SK-N-SH (cell line): ENCODE data around the gene ARHGAP26. TPM values are rescaled to one million over a fixed set of nuclear protein-coding genes. Genes with fewer than 3 reads are reported as not detected.
A peak's percentile ranks its signal among the peaks of the same experiment; 100 is the strongest.

Source experiments
- CTCF ChIA-PET: fragments of 300-600, 350-600 bp; formaldehyde crosslinking; extraction: SDS; loops from one replicate; lab custom pipeline; 2021; lab: Yijun Ruan, JAX
- POLR2A ChIA-PET: fragments of 350-600 bp; sonication (Branson Sonifier 250); formaldehyde crosslinking; extraction: SDS; loops from one replicate; lab custom pipeline; 2020; ENCODE audit warnings: antibody characterized with exemption, inconsistent platforms; lab: Yijun Ruan, JAX
- DNase-seq: peaks from one replicate; pipeline ENCODE4 v3.0.0; 2012
- H2AFZ ChIP-seq: fragments of 200-600 bp; sonication (generic); 2 replicates; pipeline ENCODE4 v1.8.1; 2016; ENCODE audit warnings: antibody characterized with exemption, mild to moderate bottlenecking, low read depth
- H3F3A ChIP-seq: fragments of 200-600 bp; sonication (generic); replicated peaks from 2 replicates; pipeline ENCODE3; 2016; ENCODE audit warnings: antibody characterized with exemption, mild to moderate bottlenecking; ENCODE audit not compliant: insufficient read depth
- H3K27ac ChIP-seq, 2 experiments: fragments of 200-500 bp in 1 of 2; fragments of 200-600 bp in 1 of 2; sonication (Bioruptor generic) in 1 of 2; sonication (generic), shearing (Covaris generic) in 1 of 2; 2 replicates each; pipeline versions ENCODE4 v1.5.1 to v1.6.1; 2014 to 2016; ENCODE audit warnings: low read depth in 2 of 2, inconsistent platforms in 1 of 2, low read length in 1 of 2, mild to moderate bottlenecking in 1 of 2, mixed read lengths in 1 of 2
- H3K27me3 ChIP-seq: fragments of 200-600 bp; sonication (generic), shearing (Covaris generic); 2 replicates; pipeline ENCODE4 v1.6.1; 2016; ENCODE audit warnings: mixed run types; ENCODE audit not compliant: insufficient read depth
- H3K36me3 ChIP-seq, 2 experiments: fragments of 200-500 bp in 1 of 2; fragments of 200-600 bp in 1 of 2; sonication (Bioruptor generic) in 1 of 2; sonication (generic) in 1 of 2; replicated peaks in 1 of 2; 2 replicates each; pipeline versions ENCODE3 to v1.5.1; 2014 to 2016; ENCODE audit warnings: low read length in 1 of 2, mild to moderate bottlenecking in 1 of 2; ENCODE audit not compliant: insufficient read depth in 2 of 2, control insufficient read depth in 1 of 2
- H3K4me1 ChIP-seq, 2 experiments: fragments of 200-500 bp in 1 of 2; fragments of 200-600 bp in 1 of 2; sonication (Bioruptor generic) in 1 of 2; sonication (generic), shearing (Covaris generic) in 1 of 2; 2 replicates each; pipeline versions ENCODE4 v1.5.1 to v1.6.1; 2014 to 2016; ENCODE audit warnings: low read depth in 1 of 2, low read length in 1 of 2, mixed run types in 1 of 2; ENCODE audit not compliant: insufficient read depth in 2 of 2, control insufficient read depth in 1 of 2
- H3K4me2 ChIP-seq: fragments of 200-600 bp; sonication (generic), shearing (Covaris generic); 2 replicates; pipeline ENCODE4 v1.6.1; 2017; ENCODE audit warnings: mixed run types
- H3K4me3 ChIP-seq, 2 experiments: fragments of 200-500 bp in 1 of 2; fragments of 200-600 bp in 1 of 2; sonication (Bioruptor generic) in 1 of 2; sonication (generic), shearing (Covaris generic) in 1 of 2; 2 replicates each; pipeline versions ENCODE4 v1.5.1 to v1.8.1; 2014 to 2016; ENCODE audit warnings: low read depth in 2 of 2, inconsistent platforms in 1 of 2, low read length in 1 of 2, mild to moderate bottlenecking in 1 of 2, mixed read lengths in 1 of 2, moderate library complexity in 1 of 2
- H3K79me2 ChIP-seq: fragments of 200-600 bp; sonication (generic); 2 replicates; pipeline ENCODE4 v1.8.1; 2017; ENCODE audit warnings: mild to moderate bottlenecking; ENCODE audit not compliant: insufficient read depth
- H3K9ac ChIP-seq: fragments of 200-600 bp; sonication (generic); 2 replicates; pipeline ENCODE4 v1.6.1; 2017; ENCODE audit warnings: mixed run types
- H3K9me2 ChIP-seq: fragments of 200-600 bp; sonication (generic); 2 replicates; pipeline ENCODE4 v1.6.1; 2017; ENCODE audit warnings: mixed run types
- H3K9me3 ChIP-seq: fragments of 200-600 bp; sonication (generic); 2 replicates; pipeline ENCODE4 v1.6.1; 2017; ENCODE audit warnings: mixed run types, mild to moderate bottlenecking, moderate library complexity
- H4K20me1 ChIP-seq: fragments of 200-600 bp; sonication (generic); 2 replicates; pipeline ENCODE4 v1.6.1; 2017; ENCODE audit warnings: mild to moderate bottlenecking, mixed run types; ENCODE audit not compliant: insufficient read depth
- CHD2 ChIP-seq: fragments of 150-350 bp; IDR thresholded peaks from 2 replicates; pipeline ENCODE4 v1.6.1; 2018; ENCODE audit warnings: low read length; ENCODE audit not compliant: partially characterized antibody
- EP300 ChIP-seq, 2 experiments: IDR thresholded peaks; 2 replicates each; pipeline versions ENCODE4 v1.4.0 to v1.6.1; 2012; ENCODE audit warnings: borderline replicate concordance in 1 of 2, low read depth in 1 of 2, low read length in 1 of 2
- FOXJ3 ChIP-seq: sonication (generic); formaldehyde crosslinking; IDR thresholded peaks from 2 replicates; pipeline ENCODE4 v1.5.1; 2020; ENCODE audit warnings: mild to moderate bottlenecking, missing genetic modification reagents
- FOXM1 ChIP-seq: IDR thresholded peaks from 2 replicates; pipeline ENCODE4 v1.4.0; 2012; ENCODE audit warnings: low read depth, mild to moderate bottlenecking
- GABPA ChIP-seq: IDR thresholded peaks from 2 replicates; pipeline ENCODE4 v1.4.0; 2012; ENCODE audit warnings: low read depth, mild to moderate bottlenecking
- NFIC ChIP-seq: IDR thresholded peaks from 2 replicates; pipeline ENCODE4 v1.4.0; 2012; ENCODE audit warnings: borderline replicate concordance
- NRF1 ChIP-seq: IDR thresholded peaks from 2 replicates; pipeline ENCODE4 v1.6.1; 2012; ENCODE audit warnings: low read depth, mild to moderate bottlenecking, low read length
- POLR2AphosphoS5 ChIP-seq: IDR thresholded peaks from 2 replicates; pipeline ENCODE4 v1.6.1; 2012; ENCODE audit warnings: low read depth, low read length
- RAD21 ChIP-seq: IDR thresholded peaks from 2 replicates; pipeline ENCODE4 v1.6.1; 2012; ENCODE audit warnings: mild to moderate bottlenecking, low read length
- RFX5 ChIP-seq: IDR thresholded peaks from 2 replicates; pipeline ENCODE4 v1.6.1; 2012; ENCODE audit warnings: mild to moderate bottlenecking, improper control_type of control experiment, low read length
- RXRA ChIP-seq: IDR thresholded peaks from 2 replicates; pipeline ENCODE4 v1.4.0; 2012; ENCODE audit warnings: low read depth, mild to moderate bottlenecking, borderline replicate concordance
- SIN3A ChIP-seq: IDR thresholded peaks from 2 replicates; pipeline ENCODE4 v1.6.1; 2012; ENCODE audit warnings: low read depth, mild to moderate bottlenecking, low read length, moderate library complexity, borderline replicate concordance
- SMC3 ChIP-seq: IDR thresholded peaks from 2 replicates; pipeline ENCODE4 v1.6.1; 2012; ENCODE audit warnings: low read depth, low read length, improper control_type of control experiment
- TAF1 ChIP-seq: IDR thresholded peaks from 2 replicates; pipeline ENCODE4 v1.6.1; 2012; ENCODE audit warnings: low read depth, mild to moderate bottlenecking, low read length, moderate library complexity, borderline replicate concordance
- TEAD4 ChIP-seq: IDR thresholded peaks from 2 replicates; pipeline ENCODE4 v1.4.0; 2012; ENCODE audit warnings: mild to moderate bottlenecking, borderline replicate concordance; ENCODE audit not compliant: insufficient read depth
- WGBS: methylation state at CpG from one replicate; pipeline ENCODE4 v1.1.6; 2017; ENCODE audit warnings: low lambda C conversion rate; 5-methylcytosine and 5-hydroxymethylcytosine counted together
- polyA plus RNA-seq, 3 experiments: library from polyadenylated mRNA; depleted of rRNA; stranded (reverse); fragments of >200 nt; gene quantifications; 2 replicates each; pipeline ENCODE4 v1.2.3, GENCODE V29; 2012
- TF ChIP-seq, protein P1 (sequence below): IDR thresholded peaks from 2 replicates; pipeline ENCODE4 v1.4.0; 2012; ENCODE audit warnings: low read depth
- TF ChIP-seq, protein P2 (sequence below): fragments of 150-350 bp; IDR thresholded peaks from 2 replicates; pipeline ENCODE4 v1.6.1; 2016; ENCODE audit warnings: mild to moderate bottlenecking, low read depth, low read length
- TF ChIP-seq, protein P3 (sequence below): IDR thresholded peaks from 2 replicates; pipeline ENCODE4 v1.4.0; 2012; ENCODE audit warnings: low read depth, borderline replicate concordance

The ARHGAP26 gene
- polyA plus RNA-seq, 1 of the 3 experiments (the other 2 are of a cell fraction) = 6.1 TPM

DNA sequence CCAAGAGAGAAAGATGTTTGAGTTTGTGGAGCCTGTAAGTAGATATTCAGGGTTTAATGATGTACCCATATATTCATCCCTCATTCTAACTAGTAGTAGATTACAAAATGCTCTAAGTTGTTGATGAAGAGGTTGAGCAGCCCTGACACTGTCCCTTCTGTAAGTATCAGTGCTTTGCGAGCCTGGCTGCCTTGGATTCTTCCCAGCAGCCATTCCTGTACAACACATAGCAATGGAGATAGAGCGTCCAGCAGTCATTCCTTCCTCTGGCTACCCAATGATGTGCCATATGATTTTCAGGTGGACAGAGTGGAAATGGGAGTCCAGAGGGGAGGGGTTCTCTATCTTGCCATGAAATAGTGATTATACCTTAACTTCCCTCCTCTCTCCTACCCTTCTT, 124.1 kb downstream of the ARHGAP26 start:
- no peak overlapping the region for H3K4me2 ChIP-seq
- no peaks in the 10 kb centered on the region for H3K9me3 ChIP-seq
- no peaks in the 10 kb centered on the region for H4K20me1 ChIP-seq
- H3K36me3 ChIP-seq = peaks cover 0 to 23% of the 10 kb centered on the region in 2 experiments
- peaks cover 11% of the 10 kb centered on the region for H3F3A ChIP-seq
- H3K9ac ChIP-seq = no peak overlapping the region
- DNase-seq = no peak
- CTCF ChIA-PET = interaction anchor here (27.9 kb wide), 1 partner anchor 176 kb away, joined by 1285 read pairs; no protein-coding TSS in a partner anchor
- H3K4me1 ChIP-seq = peaks cover 0 to 11% of the 10 kb centered on the region in 2 experiments; a peak in 1 of 4 replicates
- TF ChIP-seq EP300 (IDR thresholded peaks at IDR 0.05; ENCODE audit: borderline replicate concordance in 1 of 2, low read depth in 1 of 2, low read length in 1 of 2) = no peak
- no peak for TF ChIP-seq RAD21
- H3K27ac ChIP-seq = no peak overlapping the region
- H3K9me2 ChIP-seq = no peaks in the 10 kb centered on the region
- H3K27me3 ChIP-seq = no peaks in the 10 kb centered on the region
- H3K4me3 ChIP-seq = no peak overlapping the region
- POLR2A ChIA-PET = no interaction called here
- 100% methylated on average over 2 of the region's 2 CpGs for WGBS
- no peaks in the 10 kb centered on the region for H3K79me2 ChIP-seq
- H2AFZ ChIP-seq = no peak overlapping the region

DNA sequence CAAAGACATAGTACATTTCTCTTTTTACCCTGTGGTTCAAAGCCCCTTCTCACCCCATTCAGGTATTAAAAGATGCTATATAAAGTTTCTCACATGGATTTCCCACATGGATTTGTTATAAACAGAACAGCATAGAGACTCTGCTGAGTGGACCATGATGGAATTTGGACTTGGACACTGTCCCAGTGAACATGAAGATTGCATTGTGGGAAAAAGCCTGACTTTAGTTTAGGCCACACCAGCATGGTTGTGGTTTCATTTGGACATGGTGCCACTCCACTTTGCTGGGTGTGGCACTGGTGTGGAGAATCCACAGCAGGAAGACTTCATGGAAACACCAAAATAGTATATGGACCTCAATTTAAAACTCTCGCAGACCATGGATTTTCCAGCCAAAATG, 124.6 kb downstream of the ARHGAP26 start:
- no peaks in the 10 kb centered on the region for H3K9me3 ChIP-seq
- TF ChIP-seq NRF1 = no peak
- TF ChIP-seq, protein P1, sequence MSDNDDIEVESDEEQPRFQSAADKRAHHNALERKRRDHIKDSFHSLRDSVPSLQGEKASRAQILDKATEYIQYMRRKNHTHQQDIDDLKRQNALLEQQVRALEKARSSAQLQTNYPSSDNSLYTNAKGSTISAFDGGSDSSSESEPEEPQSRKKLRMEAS = peak; percentile 40; the same call in 1 of the 2 replicates
- TF ChIP-seq GABPA = no peak
- no peak for TF ChIP-seq SIN3A
- peak; percentile 61 for TF ChIP-seq NFIC
- no peaks in the 10 kb centered on the region for H3K79me2 ChIP-seq
- H3K36me3 ChIP-seq = peaks cover 0 to 26% of the 10 kb centered on the region in 2 experiments
- ChIA-PET CTCF (interaction anchor here (3.6 kb wide), 1 partner anchor 181 kb away, joined by 32 read pairs; no protein-coding TSS in a partner anchor), POLR2A (no interaction called here)
- H3K4me2 ChIP-seq = no peak overlapping the region
- WGBS = 100% methylated on average over 1 of the region's 1 CpG
- no peak overlapping the region for H2AFZ ChIP-seq
- no peak overlapping the region for H3K27ac ChIP-seq
- no peaks in the 10 kb centered on the region for H3K9me2 ChIP-seq
- H3K4me3 ChIP-seq = no peak overlapping the region
- H3K4me1 ChIP-seq = peaks cover under 1 to 11% of the 10 kb centered on the region in 2 experiments; a peak in 2 of 4 replicates
- H3K9ac ChIP-seq = no peak overlapping the region
- H3F3A ChIP-seq = peaks cover 11% of the 10 kb centered on the region
- no peak for DNase-seq
- no peaks in the 10 kb centered on the region for H3K27me3 ChIP-seq
- H4K20me1 ChIP-seq = no peaks in the 10 kb centered on the region

DNA sequence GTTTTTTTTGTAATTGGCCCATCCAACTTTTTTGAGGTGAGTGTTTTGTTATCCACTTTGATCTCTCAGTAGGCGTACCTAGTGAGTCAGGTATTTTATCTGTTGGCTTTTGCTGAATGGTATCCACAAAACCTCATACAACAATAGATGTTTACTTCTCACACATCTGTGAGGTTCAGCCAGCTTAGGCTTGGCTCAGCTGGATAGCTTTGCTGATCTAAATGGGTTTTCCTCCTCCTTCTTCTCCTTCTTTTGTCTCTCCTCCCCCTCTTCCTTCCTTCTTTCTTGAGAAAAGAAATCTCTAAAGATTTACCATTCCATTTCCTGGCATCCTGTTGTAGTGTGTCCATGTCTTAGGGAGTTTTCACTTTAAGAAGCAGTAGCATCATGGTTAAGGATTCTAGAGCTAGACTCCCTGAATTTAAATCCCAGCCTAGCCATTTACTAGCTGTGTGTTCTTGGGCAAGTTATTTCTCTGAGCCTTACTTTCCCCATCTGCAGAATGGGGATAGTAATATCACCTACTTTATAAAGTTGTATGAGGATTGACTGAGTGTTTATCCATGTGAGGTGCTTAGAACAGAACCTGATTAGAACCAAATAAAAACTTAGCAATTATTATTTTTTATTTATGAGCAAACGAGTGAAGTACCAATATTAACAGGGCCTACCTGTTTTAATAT, 126.3 kb downstream of the ARHGAP26 start:
- DNase-seq = no peak
- H3K4me1 ChIP-seq = peaks cover 3 to 11% of the 10 kb centered on the region in 2 experiments; a peak in 2 of 4 replicates
- H3K27ac ChIP-seq = no peak overlapping the region; a peak in 1 of 4 replicates
- H3K4me3 ChIP-seq = no peak overlapping the region
- no peaks in the 10 kb centered on the region for H3K79me2 ChIP-seq
- CTCF ChIA-PET = interaction anchor here (0.9 to 6.1 kb wide), 8 partner anchors 8 to 241 kb away, joined by 3 to 51 read pairs (median 6); no protein-coding TSS in a partner anchor
- no peaks in the 10 kb centered on the region for H3K9me2 ChIP-seq
- no peak overlapping the region for H2AFZ ChIP-seq
- POLR2A ChIA-PET = no interaction called here
- peaks cover 11% of the 10 kb centered on the region for H3F3A ChIP-seq
- H3K36me3 ChIP-seq = peaks cover 0 to 34% of the 10 kb centered on the region in 2 experiments
- H3K4me2 ChIP-seq = peak overlapping the region; percentile 3; the same call in 1 of the 2 replicates
- no peak overlapping the region for H3K9ac ChIP-seq
- H3K9me3 ChIP-seq = no peaks in the 10 kb centered on the region
- H3K27me3 ChIP-seq = no peaks in the 10 kb centered on the region
- H4K20me1 ChIP-seq = no peaks in the 10 kb centered on the region
- WGBS = 89% methylated on average over 2 of the region's 2 CpGs
- TF ChIP-seq SMC3 (no peak), NRF1 (no peak), TEAD4 (no peak), RXRA (no peak), FOXM1 (no peak), GABPA (no peak), EP300 (IDR thresholded peaks at IDR 0.05; ENCODE audit: borderline replicate concordance in 1 of 2, low read depth in 1 of 2, low read length in 1 of 2) (no peak), POLR2AphosphoS5 (no peak), TAF1 (no peak), RFX5 (no peak), CHD2 (no peak), FOXJ3 (CRISPR knock-in tag) (no peak), SIN3A (no peak)
- TF ChIP-seq, protein P2, sequence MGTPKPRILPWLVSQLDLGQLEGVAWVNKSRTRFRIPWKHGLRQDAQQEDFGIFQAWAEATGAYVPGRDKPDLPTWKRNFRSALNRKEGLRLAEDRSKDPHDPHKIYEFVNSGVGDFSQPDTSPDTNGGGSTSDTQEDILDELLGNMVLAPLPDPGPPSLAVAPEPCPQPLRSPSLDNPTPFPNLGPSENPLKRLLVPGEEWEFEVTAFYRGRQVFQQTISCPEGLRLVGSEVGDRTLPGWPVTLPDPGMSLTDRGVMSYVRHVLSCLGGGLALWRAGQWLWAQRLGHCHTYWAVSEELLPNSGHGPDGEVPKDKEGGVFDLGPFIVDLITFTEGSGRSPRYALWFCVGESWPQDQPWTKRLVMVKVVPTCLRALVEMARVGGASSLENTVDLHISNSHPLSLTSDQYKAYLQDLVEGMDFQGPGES = no peak
- TF ChIP-seq, protein P3, sequence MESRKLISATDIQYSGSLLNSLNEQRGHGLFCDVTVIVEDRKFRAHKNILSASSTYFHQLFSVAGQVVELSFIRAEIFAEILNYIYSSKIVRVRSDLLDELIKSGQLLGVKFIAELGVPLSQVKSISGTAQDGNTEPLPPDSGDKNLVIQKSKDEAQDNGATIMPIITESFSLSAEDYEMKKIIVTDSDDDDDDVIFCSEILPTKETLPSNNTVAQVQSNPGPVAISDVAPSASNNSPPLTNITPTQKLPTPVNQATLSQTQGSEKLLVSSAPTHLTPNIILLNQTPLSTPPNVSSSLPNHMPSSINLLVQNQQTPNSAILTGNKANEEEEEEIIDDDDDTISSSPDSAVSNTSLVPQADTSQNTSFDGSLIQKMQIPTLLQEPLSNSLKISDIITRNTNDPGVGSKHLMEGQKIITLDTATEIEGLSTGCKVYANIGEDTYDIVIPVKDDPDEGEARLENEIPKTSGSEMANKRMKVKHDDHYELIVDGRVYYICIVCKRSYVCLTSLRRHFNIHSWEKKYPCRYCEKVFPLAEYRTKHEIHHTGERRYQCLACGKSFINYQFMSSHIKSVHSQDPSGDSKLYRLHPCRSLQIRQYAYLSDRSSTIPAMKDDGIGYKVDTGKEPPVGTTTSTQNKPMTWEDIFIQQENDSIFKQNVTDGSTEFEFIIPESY = no peak
